Measurements from ENCODE around the gene CFAP73. TPM values are rescaled to one million over a fixed set of nuclear protein-coding genes. Genes with fewer than 3 reads are reported as not detected.

Gene CFAP73
- total and polyA plus RNA-seq, 10 of the 15 experiments (the other 5 are each of a cell fraction or from before 2014, with no cell fraction given): 0.18 TPM; not detected in 9

- Histone ChIP-seq H3K4me1 (ENCODE audit: control insufficient read depth, insufficient read depth, low read length) (no peaks in the 10 kb centered on the region), H3K9ac (ENCODE audit: control insufficient read depth, insufficient read depth, low read length) (no peak overlapping the region), H3K27me3 (replicated peaks in 1 of 2; ENCODE audit: control insufficient read depth in 2 of 2, insufficient read depth in 2 of 2, low read length in 1 of 2) (no peaks in the 10 kb centered on the region), H3K4me3 (no peak overlapping the region), H4K20me1 (ENCODE audit: control insufficient read depth, insufficient read depth) (no peaks in the 10 kb centered on the region; the same call in 1 of the 2 replicates), H3K36me3 (ENCODE audit: control insufficient read depth in 2 of 2, insufficient read depth in 2 of 2, low read length in 1 of 2) (peaks cover 27 to 32% of the 10 kb centered on the region in 2 experiments), H3K9me3 (replicated peaks; ENCODE audit: control insufficient read depth, insufficient read depth, low read length) (peaks cover 3% of the 10 kb centered on the region; the same call in 1 of the 3 replicates), H3K79me2 (ENCODE audit: control insufficient read depth, insufficient read depth, low read length) (peaks cover 29% of the 10 kb centered on the region), H2AFZ (ENCODE audit: control insufficient read depth, low read depth, low read length) (no peak overlapping the region), H3K27ac (ENCODE audit: control insufficient read depth, insufficient read depth) (no peak overlapping the region), H3K4me2 (ENCODE audit: control insufficient read depth, insufficient read depth) (no peak overlapping the region)
- WGBS (ENCODE audit: insufficient coverage, insufficient replicate concordance, low lambda C conversion rate, missing lambda C conversion rate): 66% methylated on average over 4 of the region's 4 CpGs
- ATAC-seq: no peak
- no peak for FAIRE-seq
- ChIA-PET POLR2A (no interaction called here), CTCF (interaction anchor here (2.2 to 10.5 kb wide), 2 partner anchors 81 to 132 kb away, joined by 8 to 92 read pairs; no protein-coding TSS in a partner anchor), RAD21 (ENCODE audit: unreplicated experiment) (no interaction called here), SMC1A (ENCODE audit: uncharacterized antibody, unreplicated experiment) (interaction anchor here (1.4 kb wide), 1 partner anchor 9 kb away, joined by 3 read pairs; no protein-coding TSS in a partner anchor)
- BruUV-seq (replicated peaks): no TSS peak
- in situ Hi-C loops (cut with MboI): no loop called here
- intact Hi-C loops (cut with micrococcal nuclease; ENCODE audit: unreplicated experiment): no loop called here
- no peak for DNase-seq (ENCODE audit: low read depth, low spot score)
- TF ChIP-seq IRF4 (IDR thresholded peaks at IDR 0.05; ENCODE audit: low read depth, low read length): no peak
- TF ChIP-seq ZNF687 (IDR thresholded peaks at IDR 0.05): no peak
- no peak for TF ChIP-seq EP300 (IDR thresholded peaks at IDR 0.05; ENCODE audit: borderline replicate concordance in 1 of 2, control insufficient read depth in 1 of 2, low read depth in 2 of 2, low read length in 2 of 2)
- no peak for TF ChIP-seq MTA2 (IDR thresholded peaks at IDR 0.05; ENCODE audit: low read depth)
- TF ChIP-seq ZNF592 (IDR thresholded peaks at IDR 0.05): no peak
- no peak for TF ChIP-seq USF2 (IDR thresholded peaks at IDR 0.05; ENCODE audit: borderline replicate concordance, low read depth, low read length)
- no peak for TF ChIP-seq SMAD5 (IDR thresholded peaks at IDR 0.05; ENCODE audit: low read depth)
- no peak for TF ChIP-seq YY1 (IDR thresholded peaks at IDR 0.05; ENCODE audit: low read depth, low read length)
- TF ChIP-seq NFXL1 (IDR thresholded peaks at IDR 0.05; ENCODE audit: borderline replicate concordance): no peak
- TF ChIP-seq FOS (IDR thresholded peaks at IDR 0.05; ENCODE audit: borderline replicate concordance, extremely low read depth, insufficient read length): no peak
- TF ChIP-seq PAX8 (IDR thresholded peaks at IDR 0.05): no peak
- TF ChIP-seq IRF3 (IDR thresholded peaks at IDR 0.05): no peak
- TF ChIP-seq CBFB (IDR thresholded peaks at IDR 0.05; ENCODE audit: low read depth): no peak
- no peak for TF ChIP-seq CHD2 (IDR thresholded peaks at IDR 0.05; ENCODE audit: borderline replicate concordance, low read depth, low read length)
Measured at GRCh38 chr12:113180333-113180732, 30.8 kb downstream of the CFAP73 start.
